Hippocampal formation (tissue), 2 donors: ENCODE results near the gene RASA3.
"Not testable (repeated sequence)": the region's sequence is repeated elsewhere in the genome, so short reads cannot be mapped to it uniquely, and the experiment has no call there.

ENCODE experiments used
- DNase-seq, 2 donors: peaks; one replicate each; lab custom pipeline; 2025; lab: John Stamatoyannopoulos, UW

Gene RASA3

DNA sequence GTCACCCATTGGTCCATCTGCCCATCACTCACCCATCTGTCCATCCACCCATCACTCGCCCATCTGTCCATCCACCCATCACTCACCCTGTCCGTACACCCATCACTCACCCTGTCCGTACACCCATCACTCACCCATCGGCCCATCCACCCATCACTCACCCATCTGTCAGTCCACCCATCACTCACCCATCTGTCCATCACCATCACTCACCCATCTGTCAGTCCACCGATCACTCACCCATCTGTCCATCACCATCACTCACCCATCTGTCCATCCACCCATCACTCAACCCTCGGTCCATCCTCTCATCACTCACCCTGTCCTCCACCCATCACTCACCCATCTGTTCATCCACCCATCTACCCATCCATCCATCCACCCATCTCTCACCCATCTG, 143.6 kb downstream of the RASA3 start:
- not testable (repeated sequence) for DNase-seq

DNA sequence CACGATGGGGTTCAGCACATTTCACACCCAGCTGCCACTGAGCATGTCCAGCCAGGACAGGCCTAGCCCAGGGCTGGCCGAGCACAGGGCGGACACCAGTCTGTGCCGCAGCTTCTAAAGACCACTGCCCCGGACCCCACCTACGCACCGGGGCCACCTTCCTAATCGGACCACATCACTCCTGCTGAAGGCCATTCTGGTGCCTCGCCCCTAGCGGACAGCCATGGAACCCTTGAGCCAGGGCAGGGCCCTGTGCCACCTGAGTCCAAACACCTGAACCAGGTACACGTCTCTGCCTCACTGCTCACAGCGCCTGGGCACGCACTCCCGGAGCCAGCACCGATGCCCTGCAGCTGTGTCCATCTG, 150.1 kb downstream of the RASA3 start:
- DNase-seq, result no peak

DNA sequence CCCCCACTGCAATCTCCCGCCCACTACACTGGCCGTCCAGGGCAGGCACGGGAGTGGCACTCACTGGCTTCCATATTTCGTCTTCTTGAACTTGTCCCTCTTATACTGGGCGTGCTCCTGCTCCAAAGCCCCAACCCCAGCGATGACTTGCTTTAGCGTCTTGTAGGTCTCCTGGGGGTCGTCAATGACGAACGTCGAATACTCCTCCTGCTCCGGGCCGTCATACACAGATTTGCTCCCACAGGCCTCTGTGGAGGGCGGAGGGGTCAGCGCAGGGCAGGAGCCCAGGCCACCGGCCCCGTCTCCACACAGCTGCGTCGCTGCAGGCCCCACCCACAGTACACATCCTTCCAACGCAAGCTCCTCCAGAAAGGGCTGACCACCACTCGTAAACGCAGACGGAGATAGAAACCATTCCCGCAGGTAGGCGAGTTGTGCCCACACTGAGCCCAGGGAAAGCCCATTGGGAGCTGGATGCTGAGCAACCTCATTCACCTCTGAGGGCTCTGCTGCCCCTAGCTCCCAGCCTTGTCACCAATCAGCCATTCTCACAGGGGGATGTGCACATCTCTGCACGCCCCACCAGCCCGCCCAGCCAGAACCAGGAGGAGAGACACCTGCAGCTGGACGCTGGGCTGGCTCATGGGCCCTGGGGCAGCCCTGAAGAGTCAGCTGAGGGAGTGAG, 150.7 kb downstream of the RASA3 start:
- no peak for DNase-seq

DNA sequence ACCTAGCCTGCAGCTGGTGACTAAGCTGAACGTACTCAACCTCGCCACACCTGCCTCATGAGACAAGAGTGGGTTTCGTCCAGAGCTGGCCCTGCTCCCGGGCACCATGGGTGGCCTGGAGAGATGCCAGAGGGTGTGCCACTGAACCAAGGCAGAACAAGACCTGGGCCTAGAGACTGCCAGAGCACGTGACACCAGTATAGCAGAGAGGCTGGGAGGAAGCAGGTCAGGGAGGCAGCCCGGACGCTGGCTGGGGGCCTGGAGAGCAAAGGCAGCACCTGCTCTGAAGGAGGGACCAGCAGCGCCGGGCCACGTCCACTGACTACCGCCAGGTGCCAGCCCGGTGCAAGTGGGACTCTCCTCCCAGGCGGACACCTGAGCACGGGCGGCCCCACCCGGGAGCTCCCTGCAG, 151.2 kb downstream of the RASA3 start:
- no peak for DNase-seq

DNA sequence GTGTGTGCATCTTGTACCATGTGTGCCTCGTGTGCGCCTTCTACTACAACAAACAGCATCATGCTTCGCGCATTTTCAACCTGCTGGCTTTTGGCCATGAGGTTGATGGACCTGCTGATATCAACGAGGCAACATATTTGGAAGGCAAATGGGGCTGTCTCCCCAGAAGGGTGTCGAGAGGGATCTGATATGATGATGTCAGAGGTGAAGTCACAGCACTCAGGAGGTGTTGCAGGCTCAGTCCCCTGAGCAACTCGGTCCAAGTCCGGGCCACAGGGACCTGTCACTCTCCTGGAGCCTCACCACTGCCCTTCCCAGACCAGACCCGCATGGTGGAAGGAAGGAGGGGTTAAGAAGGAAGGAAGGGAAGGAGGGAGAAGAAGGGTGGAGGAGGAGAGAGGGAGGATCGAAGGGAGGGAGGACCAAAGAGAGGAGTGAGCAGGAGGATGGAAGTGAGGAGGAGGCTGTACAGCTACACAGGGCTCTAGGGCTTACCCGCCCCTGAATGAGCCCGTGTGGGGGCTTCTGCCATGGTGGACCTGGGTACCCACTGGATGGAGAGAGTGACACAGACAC, 151.8 kb downstream of the RASA3 start:
- no peak for DNase-seq

DNA sequence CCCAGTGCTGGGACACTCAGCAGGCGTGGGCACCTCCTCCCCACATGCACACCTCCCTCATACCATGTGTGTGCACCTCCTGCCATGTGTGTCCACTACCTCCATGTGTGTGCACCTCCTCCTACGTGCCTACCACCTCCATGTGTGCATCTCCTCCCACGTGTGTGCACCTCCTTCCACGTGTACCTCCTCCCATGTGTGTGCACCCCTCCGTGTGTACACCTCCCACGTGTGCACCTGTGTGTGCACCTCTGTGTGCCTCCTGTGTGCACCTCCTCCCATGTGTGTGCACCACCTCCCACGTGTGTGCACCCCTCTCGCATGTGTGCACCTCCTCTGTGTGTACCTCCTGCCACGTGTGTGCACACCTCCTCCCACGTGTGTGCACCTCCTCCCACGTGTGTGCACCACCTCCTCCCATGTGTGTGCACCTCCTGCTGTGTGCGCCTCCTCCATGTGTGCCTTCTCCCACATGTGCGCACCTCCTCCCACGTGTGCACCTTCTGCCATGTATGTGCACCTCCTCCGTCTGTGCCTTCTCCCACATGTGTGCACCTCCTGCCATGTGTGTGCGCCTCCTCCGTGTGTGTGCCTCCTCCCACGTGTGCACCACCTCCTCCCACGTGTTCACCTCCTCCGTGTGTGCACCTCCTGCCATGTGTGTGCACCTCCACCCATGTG, 152.5 kb downstream of the RASA3 start:
- no peak for DNase-seq

DNA sequence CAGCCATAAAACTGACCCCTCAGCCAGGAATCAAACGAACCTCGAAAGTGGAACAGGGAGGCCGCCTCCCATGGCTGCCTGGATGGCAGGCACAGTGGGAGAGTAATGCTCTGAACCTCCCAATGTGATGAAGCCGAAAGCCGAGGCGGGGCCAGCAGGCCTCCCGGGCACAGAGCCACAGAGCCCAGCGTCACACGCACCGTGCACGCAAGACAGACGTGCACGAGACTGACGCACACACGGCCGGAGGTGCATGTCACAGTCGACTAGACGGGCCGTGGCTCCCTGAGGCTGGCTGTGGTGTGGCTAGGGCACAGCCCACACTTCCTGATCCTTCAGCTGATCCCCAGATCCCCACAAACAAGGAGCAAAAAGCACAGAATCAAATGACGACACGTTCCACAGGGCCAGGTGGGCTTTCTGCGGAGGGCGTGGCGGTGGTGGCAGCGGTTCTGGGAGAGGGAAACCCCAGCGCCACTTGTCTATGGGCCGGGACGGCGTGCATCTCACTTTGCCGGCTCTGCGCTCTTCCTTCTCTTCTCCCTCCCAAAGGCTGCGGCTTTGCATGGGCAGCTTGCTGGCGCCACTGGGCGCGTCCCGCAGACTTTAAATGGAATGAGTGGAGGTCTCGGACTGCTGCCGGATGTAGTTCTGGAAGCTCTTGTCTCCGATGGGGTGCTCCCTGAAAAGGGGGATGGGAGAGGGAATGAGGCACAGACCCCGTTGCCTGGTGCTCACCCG, 153.5 kb downstream of the RASA3 start:
- no peak for DNase-seq

DNA sequence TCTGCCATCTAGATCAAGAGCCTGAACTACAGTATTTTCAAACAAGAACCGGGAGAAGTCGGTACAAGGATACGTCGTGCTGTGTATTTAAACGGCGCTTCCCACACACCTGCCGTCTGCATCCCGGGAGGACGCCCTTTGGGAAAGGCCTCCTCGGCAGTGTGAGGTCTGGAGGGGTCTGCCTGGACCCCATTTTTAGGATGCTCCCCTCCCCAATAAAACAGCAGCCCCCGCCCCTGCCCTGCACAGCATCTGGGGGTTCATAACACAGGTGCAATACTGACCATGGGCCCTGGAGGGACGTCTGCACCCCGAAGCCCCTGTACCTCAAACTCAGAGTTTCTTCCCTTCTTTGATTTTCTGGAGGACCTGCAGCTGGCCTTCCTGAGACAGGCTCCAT, 154.4 kb downstream of the RASA3 start:
- no peak for DNase-seq

DNA sequence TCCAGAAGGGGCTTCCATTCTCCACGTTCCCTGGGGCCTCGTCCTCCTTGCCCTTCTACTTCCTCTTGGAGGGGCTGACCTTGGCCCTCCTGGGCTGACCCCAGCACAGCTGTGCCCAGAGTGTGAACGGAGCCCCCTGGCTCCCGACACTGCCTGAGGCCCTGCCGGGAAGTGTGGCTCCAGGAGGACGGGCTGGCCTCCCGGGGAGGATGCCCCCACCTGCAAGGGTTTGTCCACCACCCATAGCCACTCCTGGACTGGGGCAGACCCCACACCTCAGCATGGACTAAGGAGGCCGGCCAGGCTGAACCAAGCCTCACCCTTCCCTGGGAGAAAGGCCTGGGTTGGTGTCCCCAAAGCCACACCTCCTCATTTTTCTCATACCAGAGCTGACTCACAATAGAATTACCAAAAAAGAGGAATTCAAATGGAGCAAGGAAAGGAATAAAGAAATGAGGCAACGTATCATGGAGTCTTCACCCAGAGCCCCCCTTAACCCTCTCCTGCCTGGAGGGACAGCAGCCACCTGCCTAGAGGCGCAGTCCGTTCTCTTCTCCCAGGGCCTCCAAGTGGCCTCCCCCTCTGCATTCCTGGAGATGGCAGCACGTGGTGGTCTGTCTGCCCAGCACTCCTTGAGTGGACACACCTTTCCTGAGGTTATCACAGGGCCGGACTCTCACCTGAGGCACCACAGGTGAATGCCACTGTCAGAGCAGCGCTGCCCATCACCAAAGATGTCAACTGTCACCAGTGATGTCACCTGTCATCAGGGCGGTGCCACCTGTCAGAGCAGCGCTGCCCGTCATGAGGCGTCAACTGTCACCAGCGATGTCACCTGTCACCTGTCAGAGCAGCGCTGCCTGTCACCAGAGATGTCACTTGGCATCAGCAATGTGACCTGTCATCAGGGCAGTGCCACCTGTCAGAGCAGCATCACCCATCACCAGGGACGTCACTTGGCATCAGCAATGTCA, 155.4 kb downstream of the RASA3 start:
- no peak for DNase-seq

DNA sequence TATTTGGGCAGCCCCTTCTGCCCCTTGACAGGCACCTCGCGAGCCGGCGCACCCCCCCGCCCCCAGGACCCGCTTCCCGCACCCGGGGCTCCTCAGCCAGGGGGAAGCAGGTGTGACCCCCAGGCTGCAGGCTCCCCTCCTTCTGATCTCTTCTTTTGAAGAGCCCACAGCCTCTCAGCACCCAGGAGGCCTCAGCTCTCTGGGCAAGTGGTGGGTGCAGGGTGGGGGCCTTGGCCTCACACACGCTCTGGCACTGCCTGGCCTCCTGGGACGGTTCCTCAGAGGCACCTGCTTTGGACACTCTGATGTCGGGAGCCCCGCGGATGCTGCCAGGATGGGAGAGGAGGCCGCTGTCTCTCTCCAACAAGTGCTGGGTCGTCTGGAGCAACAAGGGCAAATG, 157.0 kb downstream of the RASA3 start:
- no peak for DNase-seq

DNA sequence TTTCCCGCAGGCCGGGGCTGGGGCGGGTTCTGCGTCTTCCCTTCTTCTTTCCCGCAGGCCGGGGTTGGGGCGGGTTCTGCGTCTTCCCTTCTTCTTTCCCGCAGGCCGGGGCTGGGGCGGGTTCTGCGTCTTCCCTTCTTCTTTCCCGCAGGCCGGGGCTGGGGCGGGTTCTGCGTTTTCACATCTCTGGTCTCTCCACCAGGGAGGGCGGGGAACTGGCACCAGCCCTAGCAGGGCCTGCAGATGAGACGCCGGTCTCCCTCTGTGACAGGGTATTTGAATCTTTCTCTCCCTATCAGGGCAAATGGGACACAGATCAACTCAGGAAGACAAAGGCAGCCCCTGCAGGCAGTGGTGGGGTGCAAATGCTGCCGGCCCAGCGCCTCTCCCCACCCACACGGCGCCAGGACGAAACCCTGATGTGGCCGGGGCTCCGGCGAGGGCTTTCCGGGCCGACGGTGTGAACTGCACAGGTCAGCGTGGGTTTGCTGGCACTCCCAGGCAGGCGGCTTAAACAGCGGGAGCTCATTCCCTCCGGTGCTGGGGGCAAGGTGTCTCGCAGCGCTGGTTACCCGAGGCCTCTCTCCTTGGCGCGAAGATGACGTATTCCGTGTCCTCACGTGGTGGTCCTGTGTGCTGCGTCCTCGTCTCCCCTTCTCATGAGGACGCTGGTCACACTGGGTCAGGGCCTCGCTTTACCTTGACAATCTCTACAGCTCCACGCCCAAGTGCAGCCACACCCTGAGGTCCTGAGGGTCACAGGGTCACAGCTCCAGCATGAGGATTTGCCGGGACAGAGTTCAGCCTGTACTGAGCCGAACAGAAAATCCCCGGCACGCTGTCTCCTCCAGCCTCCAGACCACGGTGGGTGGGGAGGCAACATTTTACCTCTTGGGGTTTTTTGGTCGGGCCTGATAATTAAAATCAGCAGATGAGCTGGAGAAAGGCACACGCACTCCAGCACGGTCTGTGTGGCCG, 157.8 kb downstream of the RASA3 start:
- no peak for DNase-seq

DNA sequence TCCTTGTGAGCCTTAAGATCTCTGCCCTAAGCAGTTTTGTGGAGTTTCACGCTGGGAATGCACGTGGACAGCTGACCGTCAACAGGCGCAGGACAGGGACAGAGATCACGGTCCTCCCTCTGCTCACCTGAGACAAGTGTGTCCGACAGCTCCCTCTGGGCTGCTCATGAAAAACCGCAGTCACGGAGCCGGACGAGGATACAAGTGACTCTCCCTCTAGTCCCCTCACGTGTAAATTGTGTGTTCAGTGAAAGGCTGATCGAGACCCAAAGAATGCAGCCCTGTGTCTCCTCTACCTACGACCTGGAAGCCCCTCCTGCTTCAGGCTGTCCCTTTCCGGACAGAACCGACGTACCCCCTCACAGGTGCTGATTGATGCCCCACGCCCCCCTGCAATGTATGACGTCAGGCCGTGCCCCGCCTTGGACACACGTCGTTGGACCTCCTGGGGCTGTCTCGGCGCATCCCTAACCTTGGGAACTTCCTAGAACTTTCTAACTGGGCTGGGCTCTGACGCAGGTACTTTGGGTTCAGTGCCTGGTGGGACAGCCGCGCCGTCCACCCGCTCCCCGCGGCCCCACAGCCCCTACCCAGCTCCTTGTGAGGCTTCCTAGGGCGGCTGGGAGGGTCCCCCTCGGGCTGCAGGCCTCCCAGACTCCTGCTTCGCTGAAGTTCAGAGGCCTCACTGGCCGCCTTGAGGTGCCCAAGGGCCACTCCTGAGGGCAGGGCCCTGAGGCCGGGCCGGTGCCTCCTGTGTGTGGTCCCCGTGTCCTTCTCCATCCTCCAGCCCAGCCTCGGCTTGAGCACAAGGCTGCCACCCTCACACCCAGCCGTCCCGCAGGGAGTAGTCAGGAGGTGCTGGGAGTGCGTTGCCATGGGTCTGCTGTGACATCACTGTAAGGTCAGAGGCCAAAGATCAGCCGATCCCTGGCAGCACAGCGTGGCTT, 158.9 kb downstream of the RASA3 start, which contains the start of gene C13orf46:
Gene C13orf46, minus strand, starts transcription at position 859 of the 947 bp plus-strand sequence. Its CDS starts 79 bp downstream, at position 780.
- no peak for DNase-seq

DNA sequence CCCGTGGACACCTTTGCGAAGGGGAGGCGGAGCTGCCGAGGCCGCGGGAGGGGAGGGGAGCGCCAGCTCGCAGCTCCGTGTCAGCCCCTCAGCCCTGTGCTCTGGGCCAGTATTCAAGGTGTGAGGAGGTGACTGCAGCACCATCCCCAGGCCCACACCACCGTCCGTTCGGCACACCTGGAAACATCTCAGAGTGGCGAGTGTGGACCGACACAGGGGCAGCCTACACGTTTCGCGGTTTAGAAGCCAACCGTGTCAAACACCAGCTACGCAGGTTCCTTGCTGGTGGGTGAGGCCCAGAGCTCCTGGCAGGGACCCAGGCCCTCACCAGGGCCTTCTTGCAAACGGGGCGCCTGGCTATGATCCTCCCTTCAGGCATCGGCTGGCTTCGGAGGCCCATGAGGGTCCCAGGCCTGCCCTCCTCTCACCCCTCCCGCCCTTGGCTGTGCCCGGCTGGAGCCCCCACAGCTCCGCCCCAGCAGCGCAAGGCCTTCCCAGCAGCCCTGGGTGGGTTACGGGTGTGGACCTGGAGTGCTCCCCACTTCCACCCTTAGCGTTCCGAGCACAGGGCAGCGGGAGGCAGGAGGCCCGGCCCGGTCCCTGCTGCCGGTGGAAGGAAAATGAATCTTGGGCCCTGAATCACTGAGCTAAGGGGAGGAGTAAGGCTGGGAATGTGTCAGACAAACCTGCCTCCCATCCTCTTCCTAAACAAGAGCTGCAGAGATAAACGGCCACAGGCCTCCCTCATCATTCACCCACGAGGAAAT, 159.8 kb downstream of the RASA3 start:
- no peak for DNase-seq

DNA sequence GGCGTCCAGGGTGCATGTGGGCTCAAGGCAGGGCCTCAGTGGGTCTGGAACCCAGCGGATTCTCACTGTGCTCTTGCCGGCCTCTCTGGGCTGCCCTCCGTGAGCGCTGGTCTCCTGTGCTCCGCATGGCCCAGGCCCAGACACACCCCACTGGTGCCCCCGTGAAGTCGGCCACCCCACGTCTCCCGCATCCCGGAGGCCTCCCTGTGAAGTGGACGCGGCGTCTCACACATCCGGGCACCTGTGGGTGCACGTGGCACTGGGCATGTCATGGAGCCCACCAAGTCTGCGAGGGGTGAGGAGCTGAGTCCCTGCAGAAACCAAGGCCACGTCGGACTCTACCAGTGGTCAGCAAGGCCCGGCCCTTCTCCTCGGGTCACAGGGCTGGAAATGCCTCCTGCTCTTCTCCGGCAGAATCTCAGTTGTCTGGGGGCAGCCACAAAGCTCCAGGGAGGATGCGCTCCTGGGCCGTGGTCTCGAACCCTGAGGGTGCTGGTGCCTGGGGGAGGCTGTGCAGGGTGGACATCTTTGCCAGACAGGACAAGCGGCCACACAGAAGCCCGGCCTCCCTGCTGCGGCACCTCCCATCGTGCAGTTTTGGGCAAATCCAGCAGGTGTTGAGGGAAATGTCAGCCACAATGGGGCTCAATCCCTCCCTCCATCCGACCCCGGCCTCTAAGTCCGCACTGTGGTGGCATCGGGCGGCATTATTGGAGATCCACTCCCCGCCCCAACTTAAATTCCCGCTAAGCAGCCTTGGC, 160.8 kb downstream of the RASA3 start:
- DNase-seq, result no peak

DNA sequence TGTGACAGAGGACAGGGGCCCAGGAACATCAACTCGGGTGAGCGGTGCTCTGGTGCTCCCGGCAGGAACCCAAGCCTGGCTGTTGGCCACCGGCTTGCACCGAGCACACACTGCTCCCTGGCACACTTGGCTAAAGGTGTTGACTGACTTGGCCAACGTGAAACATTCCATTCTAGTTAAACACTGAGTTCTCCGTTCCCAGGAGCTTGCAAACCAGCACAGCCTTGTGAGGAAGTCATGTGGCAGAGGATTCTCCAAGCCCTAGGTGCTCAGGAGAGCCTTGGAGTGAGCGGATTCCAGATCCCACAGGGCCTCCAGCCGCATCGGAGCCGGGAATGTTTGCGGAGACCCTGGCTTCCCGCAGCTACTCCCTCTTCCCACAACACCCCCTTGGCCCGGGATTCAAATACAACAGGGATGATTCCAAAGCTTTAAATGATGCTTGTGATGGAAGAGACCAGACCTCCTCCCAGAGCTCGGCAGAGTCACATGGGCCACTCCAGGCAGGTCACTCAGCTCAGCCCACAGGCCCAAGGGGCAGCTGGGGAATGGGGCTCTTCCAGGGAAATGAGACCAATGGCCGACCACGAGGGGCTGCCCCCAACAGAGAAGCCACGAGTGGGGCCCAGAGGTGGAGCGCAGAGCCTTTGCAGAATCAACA, 161.5 kb downstream of the RASA3 start:
- DNase-seq, result no peak

DNA sequence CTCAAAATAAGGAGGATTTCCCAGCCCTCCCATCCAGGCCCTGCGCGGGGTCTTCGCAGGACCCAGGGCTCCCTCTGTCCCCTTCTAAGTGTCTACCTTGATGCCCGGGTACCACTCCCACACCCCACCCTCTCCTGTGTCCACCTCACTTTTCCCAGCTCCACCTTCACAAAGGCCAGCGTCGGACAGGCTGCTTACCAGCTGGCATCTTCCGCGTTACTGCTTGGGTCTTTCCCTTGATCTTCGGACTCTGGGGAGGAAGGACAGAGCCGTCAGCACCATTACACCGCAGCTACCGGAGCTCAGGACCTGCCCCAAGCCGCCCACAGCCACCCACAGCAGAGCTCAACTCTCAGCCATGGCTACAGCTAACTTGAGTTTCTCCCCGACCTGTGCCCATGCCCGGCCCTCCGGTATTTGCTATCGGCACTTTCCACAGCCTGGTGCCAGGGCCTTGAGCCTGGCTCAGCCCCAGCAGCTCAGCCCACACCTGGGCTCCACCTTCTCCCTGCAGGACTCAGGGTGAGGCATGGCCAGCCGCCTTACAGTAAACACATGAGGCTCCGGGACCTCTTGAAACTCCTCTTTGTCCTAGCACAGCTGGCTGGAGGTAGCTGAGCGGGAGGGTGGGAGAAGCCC, 162.3 kb downstream of the RASA3 start:
- DNase-seq, result no peak
